ENCODE data around the gene KRT84.

Gene KRT84

DNA sequence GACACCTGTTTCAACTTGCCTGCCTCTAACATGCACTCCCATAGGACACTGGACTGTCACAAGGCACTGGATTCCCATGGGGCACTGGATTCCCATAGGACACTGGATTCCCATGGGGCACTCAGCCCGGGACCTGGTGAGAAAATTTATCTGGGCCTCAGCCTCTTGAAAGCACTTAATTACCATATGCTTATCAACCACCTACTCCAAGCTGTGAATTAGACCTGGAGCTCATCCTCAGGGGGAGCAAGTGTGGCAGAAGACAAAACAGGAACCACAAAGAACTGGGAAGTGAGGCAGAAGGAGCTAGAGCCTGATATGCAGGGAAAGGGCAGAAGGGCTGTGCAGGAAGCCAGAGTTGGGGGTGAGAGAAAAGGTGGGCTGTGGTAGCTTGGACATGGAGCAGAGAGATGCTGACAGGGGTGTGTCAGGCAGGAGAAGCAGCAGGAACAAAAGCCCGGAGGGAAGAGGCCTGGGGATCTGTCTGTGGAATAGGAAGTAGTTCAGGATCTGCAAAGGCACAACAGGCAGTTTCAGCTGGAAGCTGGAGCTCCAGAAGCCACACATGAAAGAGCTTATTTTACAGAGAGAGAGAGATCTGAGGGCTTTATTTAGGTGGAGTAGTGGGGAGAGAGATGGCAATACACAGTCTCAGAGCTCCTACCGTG is 17.6 kb upstream of the KRT84 start:
- DNase-seq (no peak), ATAC-seq (replicated peaks) (no peak)
- H3K27ac Mint-ChIP-seq: no peak overlapping the region
- H3K27me3 Mint-ChIP-seq: peaks cover 22 to 68% of the 10 kb centered on the region in 2 donors
- no peaks in the 10 kb centered on the region for H3K9me3 Mint-ChIP-seq
- peaks cover 0 to 3% of the 10 kb centered on the region in 2 donors for H3K4me1 Mint-ChIP-seq (ENCODE audit: low read depth in 2 of 2)
- no peaks in the 10 kb centered on the region for H3K36me3 Mint-ChIP-seq (ENCODE audit: insufficient read depth)
- no peak overlapping the region for H3K4me3 Mint-ChIP-seq

DNA sequence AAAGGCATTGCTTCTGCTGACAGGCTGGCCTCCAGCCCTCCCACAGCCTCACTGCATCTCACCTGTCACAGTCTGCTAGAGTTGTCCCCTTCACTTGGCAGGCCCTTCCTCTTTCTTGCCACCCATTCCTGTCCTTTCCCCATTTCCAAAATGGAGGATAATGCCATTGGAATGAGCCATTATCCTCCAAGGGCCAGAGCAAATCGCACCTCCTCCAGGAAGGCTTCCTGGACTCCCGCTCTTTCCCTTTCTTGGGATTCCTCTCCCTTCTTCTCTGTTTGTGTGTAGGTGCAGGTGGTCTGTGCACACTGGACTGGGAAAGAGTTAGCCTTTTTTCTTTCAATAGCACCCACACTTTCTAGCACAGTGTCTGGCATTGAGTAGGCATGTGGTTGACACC is 16.9 kb upstream of the KRT84 start:
- Mint-ChIP-seq H3K27ac (no peak overlapping the region), H3K4me1 (ENCODE audit: low read depth in 2 of 2) (no peaks in the 10 kb centered on the region), H3K4me3 (no peak overlapping the region), H3K27me3 (peaks cover 17 to 65% of the 10 kb centered on the region in 2 donors), H3K9me3 (no peaks in the 10 kb centered on the region), H3K36me3 (ENCODE audit: insufficient read depth) (no peaks in the 10 kb centered on the region)
- no peak for ATAC-seq (replicated peaks)
- no peak for DNase-seq

DNA sequence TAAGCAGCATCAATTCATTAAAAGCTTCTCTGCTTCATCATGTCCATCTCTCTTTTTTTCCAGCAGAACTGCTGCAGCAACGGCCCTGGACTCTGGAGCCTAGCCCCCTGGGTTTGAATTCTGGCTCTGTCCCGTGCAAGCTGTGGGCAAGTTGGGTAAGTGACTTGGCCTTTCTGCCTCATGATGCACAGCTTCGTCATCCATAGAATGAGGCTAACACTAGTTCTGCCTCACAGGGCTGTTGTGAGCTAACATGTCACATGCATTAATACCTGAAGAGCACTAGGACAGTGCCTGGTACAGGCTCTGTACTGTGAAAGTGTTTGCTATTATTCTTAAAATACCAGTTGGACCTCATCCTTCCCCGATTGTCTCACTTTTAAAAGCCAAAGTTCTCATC is 16.5 kb upstream of the KRT84 start:
- DNase-seq (no peak), ATAC-seq (replicated peaks) (no peak)
- no peaks in the 10 kb centered on the region for H3K36me3 Mint-ChIP-seq (ENCODE audit: insufficient read depth)
- no peak overlapping the region for H3K4me3 Mint-ChIP-seq
- H3K9me3 Mint-ChIP-seq: no peaks in the 10 kb centered on the region
- no peak overlapping the region for H3K27ac Mint-ChIP-seq
- no peaks in the 10 kb centered on the region for H3K4me1 Mint-ChIP-seq (ENCODE audit: low read depth in 2 of 2)
- peaks cover 21 to 67% of the 10 kb centered on the region in 2 donors for H3K27me3 Mint-ChIP-seq

DNA sequence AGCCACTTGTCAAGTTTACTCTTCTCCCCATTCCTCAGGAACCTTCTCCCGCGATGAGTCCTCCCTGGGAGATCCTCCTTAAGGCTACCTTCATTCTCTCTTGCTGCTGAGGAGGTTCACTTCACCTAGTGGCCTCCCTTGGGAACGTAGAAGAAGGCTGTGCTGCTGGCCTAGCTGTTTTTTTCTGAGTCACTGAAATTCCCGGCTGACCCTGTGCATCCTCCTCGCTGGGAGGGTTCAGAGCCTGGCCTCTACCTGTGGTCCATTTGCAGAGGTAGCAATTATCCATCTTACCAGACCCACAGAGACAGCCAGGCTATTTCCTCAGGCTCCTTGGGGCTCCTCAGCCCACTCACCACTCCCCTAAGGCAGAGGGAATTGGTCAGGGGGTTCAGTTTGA is 16.1 kb upstream of the KRT84 start:
- H3K4me3 Mint-ChIP-seq: no peak overlapping the region
- no peak overlapping the region for H3K27ac Mint-ChIP-seq
- ATAC-seq (replicated peaks): no peak
- no peaks in the 10 kb centered on the region for H3K9me3 Mint-ChIP-seq
- H3K27me3 Mint-ChIP-seq: peaks cover 24 to 71% of the 10 kb centered on the region in 2 donors
- no peaks in the 10 kb centered on the region for H3K4me1 Mint-ChIP-seq (ENCODE audit: low read depth in 2 of 2)
- H3K36me3 Mint-ChIP-seq (ENCODE audit: insufficient read depth): no peaks in the 10 kb centered on the region
- no peak for DNase-seq

DNA sequence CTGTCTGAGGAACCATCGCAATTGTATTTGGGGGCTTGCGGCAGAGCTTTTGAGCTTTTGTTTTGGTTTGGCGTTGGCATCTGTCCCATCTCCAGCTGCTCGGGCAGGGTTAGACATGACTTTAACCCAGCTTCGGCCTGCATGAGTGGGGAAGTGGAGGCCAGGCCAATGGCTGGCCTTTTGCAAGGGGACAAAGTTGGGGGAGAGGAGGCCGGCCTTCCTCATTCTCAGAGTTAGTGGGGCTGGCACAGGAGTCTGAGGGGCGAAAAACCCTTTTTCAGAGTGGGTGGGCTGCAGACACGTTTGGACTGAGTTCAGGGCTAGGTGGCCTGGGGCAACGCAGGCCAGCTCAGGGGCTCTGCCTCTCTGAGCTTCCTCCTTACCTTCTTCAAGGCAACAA is 15.5 kb upstream of the KRT84 start:
- H3K4me3 Mint-ChIP-seq: no peak overlapping the region
- ATAC-seq (replicated peaks): no peak
- no peaks in the 10 kb centered on the region for H3K4me1 Mint-ChIP-seq (ENCODE audit: low read depth in 2 of 2)
- peaks cover 24 to 71% of the 10 kb centered on the region in 2 donors for H3K27me3 Mint-ChIP-seq
- H3K27ac Mint-ChIP-seq: no peak overlapping the region
- no peaks in the 10 kb centered on the region for H3K36me3 Mint-ChIP-seq (ENCODE audit: insufficient read depth)
- no peak for DNase-seq
- H3K9me3 Mint-ChIP-seq: no peaks in the 10 kb centered on the region

DNA sequence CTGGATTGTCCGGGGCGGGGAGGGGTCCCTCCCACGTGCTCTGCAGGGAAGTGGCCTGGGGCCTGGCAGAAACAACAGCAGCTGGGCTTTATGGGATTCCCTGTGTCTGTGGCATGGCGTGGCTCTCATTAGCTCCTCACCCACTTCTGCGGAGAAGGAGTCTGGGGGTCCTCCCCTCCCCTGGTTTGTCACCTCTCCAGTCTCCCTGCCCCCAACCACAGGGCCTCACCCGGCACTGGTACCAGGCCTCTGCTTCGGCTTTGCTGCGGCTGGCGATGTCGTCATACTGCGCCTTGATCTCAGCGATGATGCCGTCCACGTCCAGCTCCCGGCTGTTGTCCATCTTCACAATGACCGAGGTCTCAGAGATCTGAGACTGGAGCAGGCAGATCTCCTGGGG is 14.3 kb upstream of the KRT84 start:
- Mint-ChIP-seq H3K27ac (no peak overlapping the region), H3K36me3 (ENCODE audit: insufficient read depth) (no peaks in the 10 kb centered on the region), H3K9me3 (no peaks in the 10 kb centered on the region), H3K27me3 (peaks cover 24 to 74% of the 10 kb centered on the region in 2 donors), H3K4me1 (ENCODE audit: low read depth in 2 of 2) (no peaks in the 10 kb centered on the region), H3K4me3 (no peak overlapping the region)
- ATAC-seq (replicated peaks): no peak
- DNase-seq: no peak

DNA sequence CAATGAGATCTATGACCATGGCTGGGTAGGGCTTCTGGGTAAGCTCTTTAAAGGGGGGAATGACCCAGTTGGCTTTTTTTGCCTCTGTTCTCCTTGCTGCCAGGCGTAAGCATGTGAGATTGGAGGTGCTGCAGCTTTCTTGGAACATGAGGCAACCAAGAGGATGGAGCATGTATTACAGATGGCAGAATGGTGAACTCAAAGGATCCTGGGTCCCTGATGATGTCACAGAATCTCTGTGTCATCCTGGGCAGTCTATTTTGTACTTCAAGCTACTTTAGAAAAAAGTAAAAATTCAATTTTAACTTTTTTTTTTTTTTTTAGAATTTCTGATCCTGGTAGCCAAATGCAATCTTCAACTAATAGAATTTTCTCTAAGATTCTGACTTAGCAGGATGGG is 12.7 kb upstream of the KRT84 start:
- Mint-ChIP-seq H3K36me3 (ENCODE audit: insufficient read depth) (no peaks in the 10 kb centered on the region), H3K27ac (no peak overlapping the region), H3K4me3 (no peak overlapping the region), H3K4me1 (ENCODE audit: low read depth in 2 of 2) (no peaks in the 10 kb centered on the region), H3K9me3 (no peaks in the 10 kb centered on the region), H3K27me3 (peaks cover 23 to 77% of the 10 kb centered on the region in 2 donors)
- ATAC-seq (replicated peaks): no peak
- DNase-seq: no peak

DNA sequence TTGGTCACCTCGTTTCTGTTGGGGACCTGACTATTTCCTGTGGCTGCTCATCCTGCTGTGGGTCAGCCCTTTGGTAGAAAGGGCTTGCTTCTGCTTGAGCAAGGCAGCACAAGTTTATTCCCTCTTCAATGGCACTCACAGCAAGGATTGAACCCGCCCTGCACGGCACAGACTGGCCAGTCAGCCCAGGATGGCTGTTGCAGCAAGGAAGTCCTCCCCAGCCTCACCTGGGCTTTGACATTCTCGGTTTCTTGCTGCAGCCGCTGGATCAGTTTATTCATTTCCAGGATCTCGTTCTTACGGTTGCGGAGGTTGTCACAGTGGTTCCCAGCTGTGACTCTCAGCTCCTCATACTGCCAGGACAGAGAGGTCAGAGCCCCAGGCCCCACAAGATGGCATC is 11.2 kb upstream of the KRT84 start:
- no peak for ATAC-seq (replicated peaks)
- Mint-ChIP-seq H3K4me1 (ENCODE audit: low read depth in 2 of 2) (no peaks in the 10 kb centered on the region), H3K36me3 (ENCODE audit: insufficient read depth) (no peaks in the 10 kb centered on the region), H3K4me3 (no peak overlapping the region), H3K9me3 (no peaks in the 10 kb centered on the region), H3K27ac (peak overlapping the region in 1 of 2 donors; percentile 66), H3K27me3 (peaks cover 14 to 69% of the 10 kb centered on the region in 2 donors)
- DNase-seq: no peak

DNA sequence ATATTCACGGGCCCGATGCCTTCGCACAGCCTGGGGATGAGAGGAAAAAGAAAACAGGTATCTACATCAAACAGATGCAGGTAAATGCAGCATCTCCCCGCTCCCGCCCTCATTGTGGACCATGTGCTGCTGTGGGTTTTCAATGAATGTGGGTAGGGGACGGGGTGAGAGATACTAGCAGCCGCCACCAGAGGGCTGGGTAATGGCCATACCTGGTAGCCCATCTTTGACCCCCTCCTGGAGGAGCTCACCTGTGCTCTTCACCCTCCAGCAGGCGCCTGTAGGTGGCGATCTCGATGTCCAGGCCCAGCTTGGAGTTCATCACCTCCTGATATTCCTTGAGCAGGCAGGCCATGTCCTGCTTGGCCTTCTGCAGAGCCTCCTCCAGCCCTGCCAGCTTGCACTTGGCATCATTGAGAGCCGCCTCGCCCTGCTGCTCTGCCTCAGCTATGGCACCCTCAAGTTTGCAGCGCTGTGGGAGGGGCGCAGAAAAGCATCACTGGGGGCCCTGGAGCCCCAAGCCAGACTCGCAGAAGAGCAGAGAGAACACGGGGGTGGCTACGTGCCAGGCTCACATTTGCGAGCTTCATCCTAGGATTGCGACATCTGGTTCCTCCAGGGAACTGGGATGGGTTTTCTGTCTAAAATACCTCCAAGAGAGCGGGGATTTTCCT is 10.4 kb upstream of the KRT84 start:
- H3K27ac Mint-ChIP-seq: no peak overlapping the region
- H3K9me3 Mint-ChIP-seq: no peaks in the 10 kb centered on the region
- no peaks in the 10 kb centered on the region for H3K36me3 Mint-ChIP-seq (ENCODE audit: insufficient read depth)
- H3K27me3 Mint-ChIP-seq: peaks cover 14 to 66% of the 10 kb centered on the region in 2 donors
- H3K4me1 Mint-ChIP-seq (ENCODE audit: low read depth in 2 of 2): no peaks in the 10 kb centered on the region
- H3K4me3 Mint-ChIP-seq: no peak overlapping the region
- DNase-seq (no peak), ATAC-seq (replicated peaks) (no peak)

DNA sequence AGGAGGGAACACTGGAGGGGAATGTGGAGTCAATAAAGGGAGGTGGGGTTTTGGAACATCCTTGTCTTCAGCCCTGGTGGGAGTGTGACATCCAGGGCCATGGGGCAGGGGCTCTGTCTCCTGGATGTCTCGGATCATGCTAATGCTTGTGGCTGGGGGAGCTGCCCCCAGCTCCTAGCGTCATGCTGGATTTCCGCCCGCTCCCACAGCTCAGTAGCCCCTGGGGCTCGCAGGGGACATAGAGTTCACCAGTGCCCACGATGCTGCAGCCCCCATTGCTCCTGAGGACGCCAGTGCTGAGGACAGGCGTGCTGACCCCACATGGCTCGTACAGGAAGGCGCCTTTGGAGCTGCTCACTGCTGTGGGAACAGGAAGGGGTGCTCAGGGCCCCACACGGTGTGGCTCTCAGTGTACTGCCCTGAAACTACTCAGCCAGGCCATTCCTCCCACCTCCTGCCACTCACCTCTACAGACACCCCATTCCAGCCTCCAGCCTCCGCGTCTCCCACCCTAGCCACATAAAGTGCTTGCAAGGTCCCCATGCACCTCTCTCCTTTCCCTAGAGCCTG is 9.5 kb upstream of the KRT84 start:
- Mint-ChIP-seq H3K27me3 (peaks cover 14 to 57% of the 10 kb centered on the region in 2 donors), H3K27ac (no peak overlapping the region), H3K4me1 (ENCODE audit: low read depth in 2 of 2) (no peaks in the 10 kb centered on the region), H3K4me3 (no peak overlapping the region), H3K36me3 (ENCODE audit: insufficient read depth) (no peaks in the 10 kb centered on the region), H3K9me3 (no peaks in the 10 kb centered on the region)
- no peak for DNase-seq
- no peak for ATAC-seq (replicated peaks)

DNA sequence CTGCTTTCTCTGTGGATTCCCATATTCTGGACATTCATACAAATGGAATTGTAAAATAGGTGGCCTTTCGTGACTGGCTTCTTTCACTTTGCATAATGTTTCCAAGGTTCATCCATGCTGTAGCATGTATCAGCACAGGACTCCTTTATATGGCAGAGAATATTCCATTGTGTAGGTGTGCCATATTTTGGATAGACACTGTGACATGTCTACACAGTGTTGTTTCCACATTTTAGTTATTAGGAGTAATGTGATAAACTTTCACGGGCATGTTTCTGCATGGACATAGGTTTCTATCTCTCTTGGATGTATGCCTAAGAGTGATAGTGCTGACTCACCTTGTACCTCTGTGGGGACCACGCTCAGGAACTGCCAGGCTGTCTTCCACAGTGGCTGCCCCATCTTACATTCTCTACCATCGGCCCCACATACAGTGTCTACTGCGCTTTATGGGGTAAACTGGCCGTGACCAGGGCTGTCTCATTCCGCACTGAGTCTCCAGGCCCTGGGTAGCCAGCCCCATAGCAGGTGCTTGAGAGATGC is 7.1 kb upstream of the KRT84 start:
- Mint-ChIP-seq H3K27ac (no peak overlapping the region), H3K27me3 (peaks cover 17 to 41% of the 10 kb centered on the region in 2 donors), H3K4me3 (no peak overlapping the region), H3K9me3 (no peaks in the 10 kb centered on the region), H3K36me3 (ENCODE audit: insufficient read depth) (no peaks in the 10 kb centered on the region), H3K4me1 (ENCODE audit: low read depth in 2 of 2) (no peaks in the 10 kb centered on the region)
- DNase-seq: no peak
- ATAC-seq (replicated peaks): no peak

DNA sequence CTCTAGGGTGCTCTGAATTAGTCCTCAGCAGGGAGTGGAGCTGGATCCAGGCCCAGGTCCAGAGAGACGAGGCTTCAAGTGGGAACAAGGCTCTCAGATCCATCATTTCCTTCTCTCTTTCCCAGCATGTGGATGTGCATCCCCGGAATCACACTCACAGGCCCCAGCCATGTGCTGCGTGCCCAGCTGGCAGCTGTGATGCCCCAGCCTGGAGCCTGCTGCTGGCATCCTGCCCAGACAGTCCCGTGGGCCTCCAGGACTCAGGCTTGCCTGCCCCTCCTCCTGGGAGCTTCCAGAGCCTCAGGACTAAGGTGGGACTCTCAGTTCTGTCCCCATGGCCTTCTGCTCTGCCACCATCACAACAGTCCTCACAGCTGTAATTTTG is 6.2 kb upstream of the KRT84 start:
- Mint-ChIP-seq H3K27ac (no peak overlapping the region), H3K9me3 (no peaks in the 10 kb centered on the region), H3K4me1 (ENCODE audit: low read depth in 2 of 2) (no peaks in the 10 kb centered on the region), H3K36me3 (ENCODE audit: insufficient read depth) (no peaks in the 10 kb centered on the region), H3K4me3 (no peak overlapping the region), H3K27me3 (peaks cover 8 to 32% of the 10 kb centered on the region in 2 donors)
- ATAC-seq (replicated peaks) (no peak), DNase-seq (no peak)

DNA sequence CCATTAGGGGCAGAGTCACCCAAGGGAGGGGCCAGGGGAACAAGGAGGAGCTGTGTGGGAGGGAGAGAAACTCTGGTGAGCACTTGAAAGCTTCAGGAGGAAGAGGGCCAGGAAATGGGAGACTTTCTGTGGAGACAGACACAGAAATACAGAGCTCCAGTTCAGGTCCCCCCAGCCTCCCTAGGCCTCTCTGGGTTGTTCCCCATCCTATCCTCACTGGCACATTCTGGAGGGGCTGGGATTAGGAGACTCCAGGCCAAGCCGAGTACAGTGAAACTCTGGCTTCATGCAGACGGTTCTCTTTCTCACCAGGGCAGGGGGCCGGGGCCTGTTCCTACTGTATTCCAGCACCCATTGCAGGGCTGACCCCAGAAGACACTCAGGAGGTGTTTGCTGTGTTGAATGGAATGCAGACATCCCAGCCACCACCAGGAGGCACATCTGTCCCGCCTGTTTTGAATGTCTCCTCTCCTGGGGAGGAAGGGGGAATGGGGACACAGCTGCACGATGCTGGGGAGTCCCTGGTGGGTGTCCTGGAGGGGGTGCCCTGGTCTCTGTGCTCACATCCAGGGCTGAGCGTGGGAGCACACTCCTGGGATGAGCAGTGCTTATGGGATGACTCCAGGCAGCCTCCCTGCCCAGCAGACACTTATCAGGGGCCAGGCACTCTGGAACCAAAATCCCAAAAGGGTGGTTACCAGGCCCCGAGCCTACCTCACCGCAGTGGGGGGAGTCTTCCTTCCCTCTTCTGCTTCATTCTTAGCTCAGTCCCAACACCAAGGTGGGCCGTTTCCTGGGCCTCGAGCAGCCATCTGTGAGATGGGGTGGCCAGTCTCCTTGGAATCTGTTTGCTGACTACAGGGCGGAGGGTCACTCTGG is 5.5 kb upstream of the KRT84 start:
- no peak overlapping the region for H3K4me3 Mint-ChIP-seq
- peaks cover 8 to 25% of the 10 kb centered on the region in 2 donors for H3K27me3 Mint-ChIP-seq
- H3K27ac Mint-ChIP-seq: no peak overlapping the region
- H3K4me1 Mint-ChIP-seq (ENCODE audit: low read depth in 2 of 2): no peaks in the 10 kb centered on the region
- ATAC-seq (replicated peaks): no peak
- H3K9me3 Mint-ChIP-seq: no peaks in the 10 kb centered on the region
- H3K36me3 Mint-ChIP-seq (ENCODE audit: insufficient read depth): no peaks in the 10 kb centered on the region
- DNase-seq: peak in 2 of 3 experiments; percentile 12 to 14
